GM23338 (cell line): ENCODE results near the gene PRTN3. TPM values are rescaled to one million over a fixed set of nuclear protein-coding genes. Genes with fewer than 3 reads are reported as not detected.

Experiments used
- ATAC-seq: fragments of 200-7000 bp; cut with Tn5 transposase; 3 replicates; pipeline ENCODE4 v1.9.1; 2020
- DNase-seq: peaks from one replicate; pipeline ENCODE4 v3.0.0-alpha.2; 2015; ENCODE audit warnings: low spot score
- H2AFZ ChIP-seq: fragments of 200-600 bp; sonication (generic); 2 replicates; pipeline ENCODE4 v1.8.0; 2016; ENCODE audit warnings: antibody characterized with exemption, mild to moderate bottlenecking, moderate library complexity
- H3F3A ChIP-seq: fragments of 200-600 bp; sonication (generic); replicated peaks from 2 replicates; pipeline ENCODE4 v1.8.0; 2017; ENCODE audit warnings: antibody characterized with exemption, mixed run types, low read depth
- H3K27ac ChIP-seq: fragments of 200-600 bp; sonication (generic); 2 replicates; pipeline ENCODE4 v1.6.1; 2016; ENCODE audit warnings: low read depth
- H3K27me3 ChIP-seq: fragments of 200-600 bp; sonication (generic); 2 replicates; pipeline ENCODE4 v1.8.0; 2016; ENCODE audit warnings: mild to moderate bottlenecking, mixed run types, moderate library complexity; ENCODE audit not compliant: insufficient read depth
- H3K36me3 ChIP-seq: fragments of 200-600 bp; sonication (generic); 2 replicates; pipeline ENCODE4 v1.8.0; 2016; ENCODE audit warnings: mild to moderate bottlenecking; ENCODE audit not compliant: insufficient read depth
- H3K4me1 ChIP-seq: fragments of 200-600 bp; sonication (generic); 2 replicates; pipeline ENCODE4 v1.8.0; 2016; ENCODE audit warnings: mild to moderate bottlenecking, moderate library complexity; ENCODE audit not compliant: insufficient read depth
- H3K4me2 ChIP-seq: fragments of 200-600 bp; sonication (generic); 2 replicates; pipeline ENCODE4 v1.7.1; 2017; ENCODE audit warnings: mixed run types
- H3K4me3 ChIP-seq: fragments of 200-600 bp; sonication (generic); 2 replicates; pipeline ENCODE4 v1.6.1; 2016; ENCODE audit warnings: mixed run types
- H3K79me2 ChIP-seq: fragments of 200-600 bp; sonication (generic); replicated peaks from 2 replicates; pipeline ENCODE4 v1.8.0; 2017; ENCODE audit warnings: mild to moderate bottlenecking; ENCODE audit not compliant: insufficient read depth
- H3K9me2 ChIP-seq: fragments of 200-600 bp; sonication (generic); 2 replicates; pipeline ENCODE4 v1.8.0; 2017; ENCODE audit not compliant: insufficient read depth
- H4K20me1 ChIP-seq: fragments of 200-600 bp; sonication (generic); replicated peaks from 2 replicates; pipeline ENCODE4 v1.8.0; 2017; ENCODE audit warnings: mild to moderate bottlenecking; ENCODE audit not compliant: insufficient read depth
- H3K27ac Mint-ChIP-seq: 2 replicates; pipeline ENCODE4 v1.8.0; 2020; ENCODE audit warnings: inconsistent platforms, mild to moderate bottlenecking, moderate library complexity, mixed read lengths
- H3K27me3 Mint-ChIP-seq: 3 replicates; pipeline ENCODE4 v1.8.0; 2022; ENCODE audit warnings: low read depth, mild to moderate bottlenecking, moderate library complexity, mixed read lengths, inconsistent platforms; ENCODE audit not compliant: insufficient read depth, poor library complexity
- H3K36me3 Mint-ChIP-seq: 3 replicates; pipeline ENCODE4 v1.8.0; 2021; ENCODE audit warnings: low read depth, mild to moderate bottlenecking, inconsistent platforms, moderate library complexity, mixed read lengths
- H3K4me1 Mint-ChIP-seq: 3 replicates; pipeline ENCODE4 v1.8.0; 2020; ENCODE audit warnings: mild to moderate bottlenecking, inconsistent platforms, mixed read lengths
- H3K4me3 Mint-ChIP-seq: 3 replicates; pipeline ENCODE4 v1.8.0; 2021; ENCODE audit warnings: moderate library complexity, mild to moderate bottlenecking, inconsistent platforms, mixed read lengths
- H3K9me3 Mint-ChIP-seq: 3 replicates; pipeline ENCODE4 v1.8.0; 2020; ENCODE audit warnings: moderate library complexity, mild to moderate bottlenecking, inconsistent platforms, mixed read lengths
- CREB1 ChIP-seq: fragments of 250-450 bp; sonication (Bioruptor Pico); IDR thresholded peaks from 2 replicates; pipeline ENCODE4 v1.5.0; 2020; ENCODE audit warnings: low read depth, mild to moderate bottlenecking, moderate library complexity
- ETS1 ChIP-seq: IDR thresholded peaks from 2 replicates; pipeline ENCODE4 v1.6.1; 2016; ENCODE audit warnings: antibody characterized with exemption
- EZH2 ChIP-seq: fragments of 200-600 bp; sonication (generic); IDR thresholded peaks from one replicate; pipeline ENCODE4 v1.8.0; 2017; ENCODE audit warnings: antibody characterized with exemption, mild to moderate bottlenecking, low read depth; ENCODE audit not compliant: unreplicated experiment
- JUNB ChIP-seq: IDR thresholded peaks from one replicate; pipeline ENCODE4 v1.6.1; 2016; ENCODE audit warnings: antibody characterized with exemption; ENCODE audit not compliant: unreplicated experiment
- NANOG ChIP-seq: IDR thresholded peaks from 2 replicates; pipeline ENCODE4 v1.6.1; 2016; ENCODE audit warnings: antibody characterized with exemption, borderline replicate concordance
- STAT1 ChIP-seq: IDR thresholded peaks from one replicate; pipeline ENCODE4 v1.6.1; 2016; ENCODE audit warnings: antibody characterized with exemption; ENCODE audit not compliant: unreplicated experiment
- ZNF114 ChIP-seq: fragments of 250-450 bp; sonication (Bioruptor Pico); IDR thresholded peaks from 2 replicates; pipeline ENCODE4 v1.5.0; 2020; ENCODE audit warnings: mild to moderate bottlenecking, moderate library complexity
- ZNF462 ChIP-seq: fragments of 250-450 bp; sonication (Bioruptor Pico); IDR thresholded peaks from 2 replicates; pipeline ENCODE4 v1.5.0; 2020; ENCODE audit warnings: mild to moderate bottlenecking, moderate library complexity
- polyA plus RNA-seq: library from polyadenylated mRNA; unstranded; fragments of >200 nt; fragmentation: Nextera tagmentation; extraction: Ambion mirVana; gene quantifications from 2 replicates; pipeline ENCODE4 v1.2.1, GENCODE V29; 2016
- total RNA-seq: library from RNA; depleted of rRNA; stranded (reverse); fragments of >200 nt; shearing (Covaris generic); gene quantifications from 2 replicates; pipeline ENCODE4 v1.2.3, GENCODE V29; 2014
- TF ChIP-seq, protein P1 (sequence below), 2 experiments: fragments of 200-600 bp in 1 of 2; sonication (generic) in 1 of 2; conservative IDR thresholded peaks; 2 replicates each; pipeline versions ENCODE4 v1.5.1 to v1.6.1; 2016 to 2017; ENCODE audit warnings: antibody characterized with exemption in 2 of 2, low read depth in 2 of 2, mild to moderate bottlenecking in 2 of 2, moderate library complexity in 1 of 2

The PRTN3 gene
- total and polyA plus RNA-seq, 2 experiments from 2014 or later: 0.21 to 0.68 TPM

GRCh38 chr19:858284-858683 lies 17.5 kb downstream of the PRTN3 start:
- peaks cover 24% of the 10 kb centered on the region for H3K27me3 Mint-ChIP-seq
- Histone ChIP-seq H4K20me1 (no peaks in the 10 kb centered on the region), H3F3A (peaks cover 15% of the 10 kb centered on the region), H3K9me2 (no peaks in the 10 kb centered on the region), H2AFZ (no peak overlapping the region), H3K4me3 (no peak overlapping the region), H3K4me1 (no peaks in the 10 kb centered on the region), H3K27me3 (peaks cover 27% of the 10 kb centered on the region), H3K79me2 (no peaks in the 10 kb centered on the region), H3K27ac (no peak overlapping the region), H3K36me3 (no peaks in the 10 kb centered on the region), H3K4me2 (no peak overlapping the region)
- DNase-seq (no peak), ATAC-seq (no peak)
- no peaks in the 10 kb centered on the region for H3K4me1 Mint-ChIP-seq
- no peak overlapping the region for H3K27ac Mint-ChIP-seq
- H3K4me3 Mint-ChIP-seq: no peak overlapping the region
- H3K9me3 Mint-ChIP-seq: no peaks in the 10 kb centered on the region; the same call in 2 of the 3 replicates
- TF ChIP-seq ZNF462 (CRISPR knock-in tag): no peak
- no peak for TF ChIP-seq ZNF114 (CRISPR knock-in tag)
- TF ChIP-seq JUNB: no peak
- H3K36me3 Mint-ChIP-seq: no peaks in the 10 kb centered on the region

GRCh38 chr19:858868-859843 lies 18.4 kb downstream of the PRTN3 start, which contains the start of gene CFD:
Gene CFD (plus strand): TSS chr19:859664. CDS start chr19:859690, 26 bp downstream.
- Histone ChIP-seq H3K27ac (no peak within 1 kb of the TSS), H3K4me3 (peak within 1 kb of the TSS; percentile 52), H3K9me2 (no peaks in the 10 kb centered on the region), H4K20me1 (no peaks in the 10 kb centered on the region), H3K4me2 (peak within 1 kb of the TSS; percentile 64; the same call in 1 of the 2 replicates), H2AFZ (no peak within 1 kb of the TSS), H3K4me1 (no peaks in the 10 kb centered on the region), H3K79me2 (no peaks in the 10 kb centered on the region), H3K36me3 (no peaks in the 10 kb centered on the region), H3F3A (peaks cover 22% of the 10 kb centered on the region), H3K27me3 (peaks cover 28% of the 10 kb centered on the region)
- no peak for ATAC-seq
- H3K4me1 Mint-ChIP-seq: no peaks in the 10 kb centered on the region
- no peak for DNase-seq
- H3K27me3 Mint-ChIP-seq: peaks cover 22% of the 10 kb centered on the region
- H3K27ac Mint-ChIP-seq: no peak within 1 kb of the TSS
- no peaks in the 10 kb centered on the region; the same call in 2 of the 3 replicates for H3K9me3 Mint-ChIP-seq
- no peaks in the 10 kb centered on the region for H3K36me3 Mint-ChIP-seq
- H3K4me3 Mint-ChIP-seq: peak within 1 kb of the TSS; percentile 32; the same call in 2 of the 3 replicates
- TF ChIP-seq EZH2 (no peak), CREB1 (no peak), ETS1 (no peak), JUNB (no peak), ZNF114 (CRISPR knock-in tag) (no peak), STAT1 (no peak), NANOG (no peak)
- TF ChIP-seq, protein P1, sequence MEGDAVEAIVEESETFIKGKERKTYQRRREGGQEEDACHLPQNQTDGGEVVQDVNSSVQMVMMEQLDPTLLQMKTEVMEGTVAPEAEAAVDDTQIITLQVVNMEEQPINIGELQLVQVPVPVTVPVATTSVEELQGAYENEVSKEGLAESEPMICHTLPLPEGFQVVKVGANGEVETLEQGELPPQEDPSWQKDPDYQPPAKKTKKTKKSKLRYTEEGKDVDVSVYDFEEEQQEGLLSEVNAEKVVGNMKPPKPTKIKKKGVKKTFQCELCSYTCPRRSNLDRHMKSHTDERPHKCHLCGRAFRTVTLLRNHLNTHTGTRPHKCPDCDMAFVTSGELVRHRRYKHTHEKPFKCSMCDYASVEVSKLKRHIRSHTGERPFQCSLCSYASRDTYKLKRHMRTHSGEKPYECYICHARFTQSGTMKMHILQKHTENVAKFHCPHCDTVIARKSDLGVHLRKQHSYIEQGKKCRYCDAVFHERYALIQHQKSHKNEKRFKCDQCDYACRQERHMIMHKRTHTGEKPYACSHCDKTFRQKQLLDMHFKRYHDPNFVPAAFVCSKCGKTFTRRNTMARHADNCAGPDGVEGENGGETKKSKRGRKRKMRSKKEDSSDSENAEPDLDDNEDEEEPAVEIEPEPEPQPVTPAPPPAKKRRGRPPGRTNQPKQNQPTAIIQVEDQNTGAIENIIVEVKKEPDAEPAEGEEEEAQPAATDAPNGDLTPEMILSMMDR (conservative IDR thresholded peaks at IDR 0.05; ENCODE audit: low read depth in 2 of 2): no peak
